Sigmoid colon (tissue), 7 donors: Measurements from ENCODE around the gene RABGAP1L. TPM values are rescaled to one million over a fixed set of nuclear protein-coding genes. Genes with fewer than 3 reads are reported as not detected.
"Not testable (repeated sequence)": the region's sequence is repeated elsewhere in the genome, so short reads cannot be mapped to it uniquely, and the experiment has no call there.

Source experiments
- DNase-seq: peaks from one replicate; pipeline ENCODE4 v3.0.0-alpha.2; 2019
- H3K27ac ChIP-seq, 4 donors: fragments of 200-600 bp; sonication (generic); one replicate each; pipeline ENCODE4 v1.5.1; 2016 to 2019; ENCODE audit warnings: mild to moderate bottlenecking in 1 of 4
- H3K27me3 ChIP-seq, 3 donors: fragments of 200-600 bp; sonication (generic); one replicate each; pipeline ENCODE4 v1.5.1; 2019; ENCODE audit warnings: mild to moderate bottlenecking in 1 of 3
- H3K36me3 ChIP-seq, 4 donors: fragments of 200-600 bp; sonication (generic); one replicate each; pipeline ENCODE4 v1.5.1; 2016 to 2019
- H3K4me1 ChIP-seq, 4 donors: fragments of 200-600 bp; sonication (generic); one replicate each; pipeline ENCODE4 v1.5.1; 2017 to 2019
- H3K4me3 ChIP-seq, 4 donors: fragments of 200-600 bp; sonication (generic); one replicate each; pipeline ENCODE4 v1.5.1; 2017 to 2019; ENCODE audit warnings: mild to moderate bottlenecking in 2 of 4, moderate library complexity in 1 of 4
- H3K9me3 ChIP-seq, 4 donors: fragments of 200-600 bp in 3 of 4; sonication (generic) in 3 of 4; one replicate each; pipeline versions ENCODE4 v1.5.1 to v1.6.1; 2013 to 2019
- EP300 ChIP-seq, 4 donors: sonication (generic); formaldehyde crosslinking; IDR thresholded peaks; one replicate each; pipeline ENCODE4 v1.6.1; 2017; ENCODE audit warnings: antibody characterized with exemption in 4 of 4
- POLR2A ChIP-seq, 2 donors: fragments of 450-650 bp; IDR thresholded peaks; one replicate each; pipeline ENCODE4 v1.6.1; 2016; ENCODE audit warnings: antibody characterized with exemption in 2 of 2, mild to moderate bottlenecking in 2 of 2, moderate library complexity in 2 of 2
- POLR2AphosphoS5 ChIP-seq, 4 donors: sonication (generic); formaldehyde crosslinking; IDR thresholded peaks; one replicate each; pipeline ENCODE4 v1.6.1; 2017; ENCODE audit warnings: antibody characterized with exemption in 4 of 4
- WGBS, 2 donors: extraction: QIAGEN DNeasy Blood & Tissue Kit; methylation state at CpG; one replicate each; pipeline ENCODE4 v1.1.7; 2013; 5-methylcytosine and 5-hydroxymethylcytosine counted together
- intact Hi-C: fragments of 100-400 bp; cut with DNase I; formaldehyde crosslinking; loops from one replicate; pipeline ENCODE4 v1.15.1; 2023
- polyA plus RNA-seq, 3 donors: library from polyadenylated mRNA; stranded (reverse); fragments of 200-250 nt; gene quantifications; one replicate each; pipeline ENCODE4 v1.2.3, GENCODE V29; 2013
- total RNA-seq, 4 donors: library from RNA; depleted of rRNA; stranded (reverse); fragments of >200 nt; gene quantifications; one replicate each; pipeline ENCODE4 v1.1.0, GENCODE V29; 2016
- TF ChIP-seq, protein P1 (sequence below), 4 experiments: fragments of 450-650 bp in 3 of 4; fragments of 200-600 bp in 1 of 4; IDR thresholded peaks; one replicate each; pipeline ENCODE4 v1.5.1; 2016 to 2019; ENCODE audit warnings: antibody characterized with exemption in 4 of 4, mild to moderate bottlenecking in 3 of 4, moderate library complexity in 2 of 4
- donor health status: healthy with polysubstance abuse.
- donor health status: Bipolar disorder and iron deficiency.
- donor health status: healthy.

RABGAP1L gene
- total and polyA plus RNA-seq, 7 donors, result 25.2 to 42.9 (median 35.4) TPM

DNA sequence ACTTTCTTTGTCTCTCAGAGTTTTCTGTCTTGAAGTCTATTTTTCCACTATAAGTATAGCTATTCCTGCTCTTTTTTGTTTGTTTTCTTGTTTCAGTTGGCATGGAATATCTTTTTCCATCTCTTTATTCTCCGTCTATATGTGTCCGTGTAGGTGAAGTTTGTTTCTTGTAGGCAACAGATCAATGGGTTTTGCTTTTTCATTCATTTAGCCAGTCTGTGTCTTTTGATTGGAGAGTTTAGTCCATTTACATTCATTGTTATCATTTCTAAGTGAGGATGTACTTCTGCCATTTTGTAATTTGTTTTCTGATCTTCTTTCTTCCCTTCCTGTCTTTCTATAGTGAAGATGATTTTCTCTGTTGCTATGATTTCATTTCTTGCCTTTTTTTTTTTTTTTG, 155.9 kb downstream of the RABGAP1L start:
- H3K27ac ChIP-seq, result no peak overlapping the region
- H3K9me3 ChIP-seq, result peaks cover 0 to 16% (median 7%) of the 10 kb centered on the region in 4 donors
- no peaks in the 10 kb centered on the region for H3K4me1 ChIP-seq
- intact Hi-C loops, result no loop called here
- DNase-seq, result no peak
- H3K27me3 ChIP-seq, result no peaks in the 10 kb centered on the region
- H3K4me3 ChIP-seq, result no peak overlapping the region
- TF ChIP-seq EP300 (IDR thresholded peaks at IDR 0.05) (no peak), POLR2AphosphoS5 (IDR thresholded peaks at IDR 0.05) (no peak), POLR2A (IDR thresholded peaks at IDR 0.05) (no peak)
- TF ChIP-seq, protein P1, sequence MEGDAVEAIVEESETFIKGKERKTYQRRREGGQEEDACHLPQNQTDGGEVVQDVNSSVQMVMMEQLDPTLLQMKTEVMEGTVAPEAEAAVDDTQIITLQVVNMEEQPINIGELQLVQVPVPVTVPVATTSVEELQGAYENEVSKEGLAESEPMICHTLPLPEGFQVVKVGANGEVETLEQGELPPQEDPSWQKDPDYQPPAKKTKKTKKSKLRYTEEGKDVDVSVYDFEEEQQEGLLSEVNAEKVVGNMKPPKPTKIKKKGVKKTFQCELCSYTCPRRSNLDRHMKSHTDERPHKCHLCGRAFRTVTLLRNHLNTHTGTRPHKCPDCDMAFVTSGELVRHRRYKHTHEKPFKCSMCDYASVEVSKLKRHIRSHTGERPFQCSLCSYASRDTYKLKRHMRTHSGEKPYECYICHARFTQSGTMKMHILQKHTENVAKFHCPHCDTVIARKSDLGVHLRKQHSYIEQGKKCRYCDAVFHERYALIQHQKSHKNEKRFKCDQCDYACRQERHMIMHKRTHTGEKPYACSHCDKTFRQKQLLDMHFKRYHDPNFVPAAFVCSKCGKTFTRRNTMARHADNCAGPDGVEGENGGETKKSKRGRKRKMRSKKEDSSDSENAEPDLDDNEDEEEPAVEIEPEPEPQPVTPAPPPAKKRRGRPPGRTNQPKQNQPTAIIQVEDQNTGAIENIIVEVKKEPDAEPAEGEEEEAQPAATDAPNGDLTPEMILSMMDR (IDR thresholded peaks at IDR 0.05), result no peak
- no peaks in the 10 kb centered on the region for H3K36me3 ChIP-seq
- 99% methylated on average over 2 of the region's 2 CpGs for WGBS, 2 donors

DNA sequence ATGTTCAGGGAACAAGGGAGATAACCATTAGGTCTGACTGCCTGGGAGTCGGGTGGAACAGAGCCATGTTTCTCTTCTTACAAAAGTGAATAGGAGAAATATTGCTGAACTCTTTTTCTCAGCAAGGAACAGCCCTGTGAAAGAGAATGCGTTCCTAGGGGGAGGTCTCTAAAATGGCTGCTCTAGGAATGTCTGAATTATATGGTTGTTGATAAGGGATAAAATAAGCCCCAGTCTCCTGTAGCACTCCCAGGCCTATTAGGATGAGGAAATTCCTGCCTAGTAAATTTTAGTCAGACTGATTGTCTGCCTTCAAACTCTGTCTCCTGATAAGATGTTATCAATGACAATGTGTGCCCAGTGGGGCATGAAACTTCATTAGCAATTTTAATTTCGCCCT, 161.6 kb downstream of the RABGAP1L start:
- DNase-seq, H3K36me3 ChIP-seq, H3K27me3 ChIP-seq, H3K27ac ChIP-seq, H3K9me3 ChIP-seq, H3K4me3 ChIP-seq, intact Hi-C loops, H3K4me1 ChIP-seq: not testable (repeated sequence)
- 98 to 99% methylated on average over 3 of the region's 3 CpGs for WGBS, 2 donors

DNA sequence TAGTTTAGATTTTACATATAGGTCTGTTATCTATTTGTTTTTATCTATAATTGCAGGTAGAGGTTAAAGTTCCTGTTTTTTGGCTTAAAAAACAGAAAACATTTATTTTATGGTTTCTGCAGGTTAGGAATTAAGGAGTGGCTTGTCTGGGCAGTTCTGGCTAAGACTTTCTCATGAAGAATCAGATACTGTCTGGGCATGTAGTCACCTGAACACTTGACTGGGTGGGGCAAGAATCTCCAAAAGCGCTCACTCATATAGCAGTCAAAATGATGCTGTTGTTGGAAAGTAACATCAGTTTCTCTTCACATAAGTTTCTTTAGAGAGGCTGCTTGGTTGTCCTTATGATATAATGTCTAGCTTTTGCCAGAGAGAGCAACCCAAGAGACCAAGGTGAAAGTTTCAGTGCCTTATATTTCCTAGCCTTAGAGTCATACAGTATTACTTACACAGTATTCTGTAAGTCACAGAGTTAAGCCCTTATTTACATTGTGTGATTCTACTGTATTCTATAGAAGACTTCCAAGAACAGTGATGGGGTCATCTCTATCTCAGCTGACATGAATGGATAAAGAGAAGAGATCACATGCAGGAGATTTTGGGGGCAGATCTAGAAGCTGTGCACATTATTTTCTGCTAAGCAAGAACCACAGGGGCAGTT, 163.0 kb downstream of the RABGAP1L start:
- TF ChIP-seq EP300 (IDR thresholded peaks at IDR 0.05) (no peak), POLR2A (IDR thresholded peaks at IDR 0.05) (no peak), POLR2AphosphoS5 (IDR thresholded peaks at IDR 0.05) (no peak)
- TF ChIP-seq, protein P1 (IDR thresholded peaks at IDR 0.05), result no peak
- intact Hi-C loops, result no loop called here
- no peaks in the 10 kb centered on the region for H3K27me3 ChIP-seq
- H3K4me3 ChIP-seq, result no peak overlapping the region
- H3K9me3 ChIP-seq, result peaks cover 0 to 12% (median 5%) of the 10 kb centered on the region in 4 donors
- no peak overlapping the region for H3K27ac ChIP-seq
- WGBS, 2 donors, result 92 to 93% methylated on average over 1 of the region's 1 CpG
- H3K36me3 ChIP-seq, result peaks cover 0 to 5% (median 0%) of the 10 kb centered on the region in 4 donors
- DNase-seq, result no peak
- no peaks in the 10 kb centered on the region for H3K4me1 ChIP-seq

DNA sequence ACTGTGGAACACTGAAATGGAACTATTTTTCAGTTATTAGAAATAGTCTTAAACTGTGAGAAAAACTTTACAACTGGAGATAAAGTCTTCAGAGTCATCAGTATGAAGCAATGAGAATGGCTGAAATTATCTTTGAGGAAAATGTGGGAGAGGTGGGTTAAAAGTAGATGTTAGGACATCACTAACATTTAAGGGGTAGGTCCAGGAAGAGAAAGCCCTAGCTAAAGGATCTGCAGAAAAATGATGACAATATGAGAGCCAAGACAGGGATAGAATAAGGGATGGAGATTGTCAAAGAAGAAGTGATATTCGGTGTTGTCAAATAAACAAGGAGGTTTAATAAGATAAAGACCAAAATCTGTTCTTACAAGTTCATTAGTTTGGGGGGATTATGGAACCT, 165.2 kb downstream of the RABGAP1L start:
- WGBS, 2 donors, result 96 to 97% methylated on average over 1 of the region's 1 CpG
- TF ChIP-seq POLR2AphosphoS5 (IDR thresholded peaks at IDR 0.05), result no peak
- TF ChIP-seq POLR2A (IDR thresholded peaks at IDR 0.05), result no peak
- TF ChIP-seq, protein P1 (IDR thresholded peaks at IDR 0.05), result no peak
- TF ChIP-seq EP300 (IDR thresholded peaks at IDR 0.05), result no peak
- no peaks in the 10 kb centered on the region for H3K4me1 ChIP-seq
- no peak overlapping the region for H3K4me3 ChIP-seq
- H3K27me3 ChIP-seq, result no peaks in the 10 kb centered on the region
- peaks cover 0 to 12% (median 5%) of the 10 kb centered on the region in 4 donors for H3K9me3 ChIP-seq
- H3K27ac ChIP-seq, result no peak overlapping the region
- intact Hi-C loops, result no loop called here
- H3K36me3 ChIP-seq, result peaks cover 0 to 5% (median 0%) of the 10 kb centered on the region in 4 donors
- DNase-seq, result no peak

DNA sequence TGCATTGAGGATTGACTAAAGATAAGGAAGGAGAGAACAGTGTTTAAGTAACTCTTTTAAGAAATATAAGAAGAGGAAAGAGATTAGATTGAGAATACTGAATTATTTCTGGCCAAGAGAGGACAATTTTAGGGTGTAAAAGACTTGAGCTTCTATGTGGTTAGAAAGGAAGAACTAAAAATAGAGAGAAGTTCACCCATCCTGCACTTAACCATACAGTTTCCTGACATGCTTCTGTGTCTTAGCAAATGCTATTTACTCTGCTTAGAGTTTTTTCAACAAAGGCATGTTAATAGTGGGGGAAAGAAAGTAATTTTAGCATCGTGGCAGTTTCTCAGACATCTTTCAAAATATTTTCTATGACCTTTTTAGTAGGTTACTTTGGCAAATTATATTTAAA, 165.6 kb downstream of the RABGAP1L start:
- H3K9me3 ChIP-seq, result peaks cover 0 to 12% (median 5%) of the 10 kb centered on the region in 4 donors
- intact Hi-C loops, result no loop called here
- no peaks in the 10 kb centered on the region for H3K27me3 ChIP-seq
- H3K36me3 ChIP-seq, result peaks cover 0 to 5% (median 0%) of the 10 kb centered on the region in 4 donors
- H3K4me1 ChIP-seq, result no peaks in the 10 kb centered on the region
- no peak for DNase-seq
- H3K27ac ChIP-seq, result no peak overlapping the region
- no peak for TF ChIP-seq POLR2AphosphoS5 (IDR thresholded peaks at IDR 0.05)
- TF ChIP-seq POLR2A (IDR thresholded peaks at IDR 0.05), result no peak
- TF ChIP-seq, protein P1 (IDR thresholded peaks at IDR 0.05), result no peak
- TF ChIP-seq EP300 (IDR thresholded peaks at IDR 0.05), result no peak
- 52 to 84% methylated on average over 1 of the region's 1 CpG for WGBS, 2 donors
- no peak overlapping the region for H3K4me3 ChIP-seq
